A549 (cell line): Measurements from ENCODE around the gene PLCL1. TPM values are rescaled to one million over a fixed set of nuclear protein-coding genes. Genes with fewer than 3 reads are reported as not detected.

Source experiments
- ATAC-seq, 2 experiments: fragments of 200-7000 bp in 1 of 2; fragments of >200 bp in 1 of 2; cut with Nextera tagmentation in 1 of 2; cut with Tn5 transposase in 1 of 2; 3 replicates each; pipeline versions ENCODE4 v1.8.0 to v1.9.1; 2018 to 2020; ENCODE audit warnings: mild to moderate bottlenecking in 1 of 2, moderate library complexity in 1 of 2
- CTCF ChIA-PET: fragments of 300-600 bp; sonication (Branson Sonifier 250); formaldehyde crosslinking; extraction: SDS; loops from one replicate; lab custom pipeline; 2021; ENCODE audit warnings: antibody characterized with exemption, inconsistent platforms; lab: Yijun Ruan, JAX
- POLR2A ChIA-PET: fragments of 350-600 bp; formaldehyde crosslinking; extraction: SDS; loops from one replicate; lab custom pipeline; 2021; ENCODE audit warnings: antibody characterized with exemption, inconsistent platforms; lab: Yijun Ruan, JAX
- DNase-seq, 2 experiments: peaks; one replicate each; pipeline versions ENCODE4 v3.0.0 to v3.0.0-alpha.2; 2011 to 2016; ENCODE audit warnings: low read depth in 1 of 2, low spot score in 1 of 2
- FAIRE-seq: peaks from 2 replicates; lab custom pipeline; 2011; peaks lifted over from hg19 to GRCh38; lab: Jason Lieb, UNC
- H3K27ac ChIP-seq, 2 experiments: fragments of >200 bp; sonication (Bioruptor Twin); formaldehyde crosslinking; 3 replicates each; pipeline ENCODE4 v1.5.1; 2016 to 2017
- H3K4me1 ChIP-seq: fragments of >200 bp; sonication (Bioruptor Twin); formaldehyde crosslinking; 3 replicates; pipeline ENCODE4 v1.6.1; 2016
- H3K4me2 ChIP-seq: fragments of >200 bp; sonication (Bioruptor Twin); formaldehyde crosslinking; 3 replicates; pipeline ENCODE4 v1.6.1; 2016
- H3K4me3 ChIP-seq: fragments of >200 bp; sonication (Bioruptor Twin); formaldehyde crosslinking; 3 replicates; pipeline ENCODE4 v1.5.1; 2016
- H3K9me3 ChIP-seq: fragments of >200 bp; sonication (Bioruptor Twin); formaldehyde crosslinking; 3 replicates; pipeline ENCODE4 v1.6.1; 2016
- CEBPB ChIP-seq, 2 experiments: fragments of >200 bp in 1 of 2; sonication (Bioruptor Twin) in 1 of 2; formaldehyde crosslinking in 1 of 2; IDR thresholded peaks; 2 replicates each; pipeline ENCODE4 v1.6.1; 2012 to 2016
- CTCF ChIP-seq: fragments of >200 bp; sonication (Bioruptor Twin); formaldehyde crosslinking; IDR thresholded peaks from 3 replicates; pipeline ENCODE4 v1.5.1; 2016
- EHMT2 ChIP-seq: fragments of 200-600 bp; sonication (generic); IDR thresholded peaks from 2 replicates; pipeline ENCODE4 v1.6.1; 2016; ENCODE audit warnings: antibody characterized with exemption, low read depth, mild to moderate bottlenecking, moderate library complexity
- ESRRA ChIP-seq: fragments of 150-350 bp; IDR thresholded peaks from 2 replicates; pipeline ENCODE4 v1.6.1; 2014; ENCODE audit warnings: mild to moderate bottlenecking, low read length, borderline replicate concordance
- FOSL2 ChIP-seq, 2 experiments: fragments of 450-650 bp in 1 of 2; fragments of >200 bp in 1 of 2; sonication (Bioruptor Twin) in 1 of 2; formaldehyde crosslinking; IDR thresholded peaks; 2 replicates each; pipeline versions ENCODE4 v1.5.0 to v1.6.1; 2016 to 2020; ENCODE audit warnings: mild to moderate bottlenecking in 1 of 2, moderate library complexity in 1 of 2
- FOXS1 ChIP-seq: fragments of 250-450 bp; sonication (Bioruptor Pico); IDR thresholded peaks from 2 replicates; pipeline ENCODE4 v1.5.0; 2020; ENCODE audit warnings: mild to moderate bottlenecking, moderate library complexity
- HMGXB4 ChIP-seq: fragments of 250-450 bp; sonication (Bioruptor Pico); IDR thresholded peaks from 2 replicates; pipeline ENCODE4 v1.5.0; 2021; ENCODE audit warnings: mild to moderate bottlenecking, moderate library complexity, borderline replicate concordance
- HOXB13 ChIP-seq: fragments of 250-450 bp; sonication (Bioruptor Pico); IDR thresholded peaks from 2 replicates; pipeline ENCODE4 v1.5.0; 2020; ENCODE audit warnings: low read depth, mild to moderate bottlenecking, moderate library complexity
- JUN ChIP-seq, 2 experiments: fragments of >200 bp; sonication (Bioruptor Twin); formaldehyde crosslinking; IDR thresholded peaks; 2 replicates in 1 of 2; 3 replicates in 1 of 2; pipeline ENCODE4 v1.6.1; 2016 to 2017
- JUNB ChIP-seq: fragments of >200 bp; sonication (Bioruptor Twin); formaldehyde crosslinking; IDR thresholded peaks from 2 replicates; pipeline ENCODE4 v1.6.1; 2016
- MAFK ChIP-seq: fragments of 450-650 bp; IDR thresholded peaks from 2 replicates; pipeline ENCODE4 v1.6.1; 2014; ENCODE audit not compliant: partially characterized antibody
- MAZ ChIP-seq: fragments of 150-350 bp; IDR thresholded peaks from 2 replicates; pipeline ENCODE4 v1.6.1; 2014; ENCODE audit warnings: antibody characterized with exemption, low read depth, low read length, borderline replicate concordance
- PBX3 ChIP-seq: IDR thresholded peaks from 2 replicates; pipeline ENCODE4 v1.6.1; 2012
- RFX5 ChIP-seq: fragments of 450-650 bp; IDR thresholded peaks from 2 replicates; pipeline ENCODE4 v1.7.1; 2014; ENCODE audit warnings: antibody characterized with exemption, mild to moderate bottlenecking, moderate library complexity
- RNF2 ChIP-seq: fragments of 200-600 bp; sonication (generic); IDR thresholded peaks from 2 replicates; pipeline ENCODE4 v1.6.1; 2016; ENCODE audit warnings: low read depth, mild to moderate bottlenecking, antibody characterized with exemption, moderate library complexity, borderline replicate concordance
- SMC3 ChIP-seq: fragments of >200 bp; sonication (Bioruptor Twin); formaldehyde crosslinking; IDR thresholded peaks from 3 replicates; pipeline ENCODE4 v1.6.1; 2018; ENCODE audit warnings: inconsistent platforms
- TFCP2L1 ChIP-seq: fragments of 250-450 bp; sonication (Bioruptor Pico); IDR thresholded peaks from 2 replicates; pipeline ENCODE4 v1.5.0; 2021; ENCODE audit warnings: mild to moderate bottlenecking
- TP53 ChIP-seq: fragments of 250-450 bp; sonication (Bioruptor Pico); IDR thresholded peaks from 2 replicates; pipeline ENCODE4 v1.5.0; 2021; ENCODE audit warnings: mild to moderate bottlenecking, moderate library complexity
- ZNF302 ChIP-seq: fragments of 250-450 bp; sonication (Bioruptor Pico); IDR thresholded peaks from 2 replicates; pipeline ENCODE4 v1.9.0; 2021; ENCODE audit warnings: inconsistent platforms, mild to moderate bottlenecking, moderate library complexity
- WGBS: methylation state at CpG from one replicate; pipeline ENCODE4 v1.1.6; 2017; ENCODE audit errors: missing lambda C conversion rate; 5-methylcytosine and 5-hydroxymethylcytosine counted together
- polyA plus RNA-seq, 4 experiments: library from polyadenylated mRNA; depleted of rRNA in 3 of 4; stranded (reverse); fragments of >200 nt; fragmentation: RNase III in 1 of 4; extraction: RNeasy Plus Mini Kit Qiagen cat#74134 plus additional on column Dnase treatment in 1 of 4; gene quantifications; 2 replicates in 3 of 4; 3 replicates in 1 of 4; pipeline ENCODE4 v1.2.3, GENCODE V29; 2011 to 2017

Gene PLCL1
- polyA plus RNA-seq, 2 of the 4 experiments (the other 2 are of a cell fraction), result 0.03 TPM

GRCh38 chr2:197929886-197930227 is 125.5 kb downstream of the PLCL1 start:
- FAIRE-seq (no peak), ATAC-seq (no peak), DNase-seq (no peak)
- CTCF ChIA-PET, result no interaction called here
- no peaks in the 10 kb centered on the region for H3K4me1 ChIP-seq
- no peak overlapping the region for H3K4me2 ChIP-seq
- POLR2A ChIA-PET, result no interaction called here
- no peak overlapping the region for H3K4me3 ChIP-seq
- no peaks in the 10 kb centered on the region for H3K9me3 ChIP-seq
- H3K27ac ChIP-seq, result no peak overlapping the region
- TF ChIP-seq TP53 (CRISPR knock-in tag) (no peak), CEBPB (IDR thresholded peaks at IDR 0.05) (no peak), MAZ (no peak), PBX3 (no peak)
- TF ChIP-seq, all 56 proteins: peak for 0

GRCh38 chr2:197930570-197931278 is 126.3 kb downstream of the PLCL1 start:
- ChIA-PET POLR2A (no interaction called here), CTCF (no interaction called here)
- Histone ChIP-seq H3K4me1 (no peaks in the 10 kb centered on the region), H3K9me3 (no peaks in the 10 kb centered on the region), H3K4me2 (no peak overlapping the region), H3K4me3 (no peak overlapping the region), H3K27ac (no peak overlapping the region)
- DNase-seq (no peak), ATAC-seq (no peak), FAIRE-seq (no peak)
- TF ChIP-seq JUNB, result no peak
- TF ChIP-seq PBX3, result no peak
- TF ChIP-seq ESRRA, result no peak
- TF ChIP-seq HOXB13 (CRISPR knock-in tag), result no peak
- TF ChIP-seq SMC3, result no peak
- WGBS, result 15% methylated on average over 4 of the region's 4 CpGs

GRCh38 chr2:197931661-197932312 is 127.4 kb downstream of the PLCL1 start:
- no peak overlapping the region for H3K27ac ChIP-seq
- DNase-seq, result no peak
- no peak for TF ChIP-seq JUN (IDR thresholded peaks at IDR 0.05)
- no peak for TF ChIP-seq TFCP2L1
- no peak for TF ChIP-seq CEBPB (IDR thresholded peaks at IDR 0.05)
- TF ChIP-seq MAFK, result no peak
- no peak for TF ChIP-seq FOXS1
- TF ChIP-seq HMGXB4 (CRISPR knock-in tag), result no peak
- TF ChIP-seq FOSL2 (IDR thresholded peaks at IDR 0.05), result no peak
- TF ChIP-seq FOSL2 (CRISPR knock-in tag; IDR thresholded peaks at IDR 0.05), result no peak
- TF ChIP-seq, all 56 proteins: peak for 0
- Histone ChIP-seq H3K4me1 (no peaks in the 10 kb centered on the region), H3K9me3 (no peaks in the 10 kb centered on the region), H3K4me2 (no peak overlapping the region), H3K4me3 (no peak overlapping the region)
- FAIRE-seq (no peak), ATAC-seq (no peak)
- POLR2A ChIA-PET, result no interaction called here
- CTCF ChIA-PET, result no interaction called here
- 0% methylated on average over 1 of the region's 1 CpG for WGBS

GRCh38 chr2:197932374-197932773 is 128.0 kb downstream of the PLCL1 start:
- no peak for ATAC-seq

More at GRCh38 chr2:197932374-197932773, 128.0 kb downstream of the PLCL1 start:
- Histone ChIP-seq H3K4me2 (no peak overlapping the region), H3K27ac (no peak overlapping the region), H3K9me3 (no peaks in the 10 kb centered on the region), H3K4me1 (no peaks in the 10 kb centered on the region), H3K4me3 (no peak overlapping the region)
- DNase-seq (no peak), FAIRE-seq (no peak)
- TF ChIP-seq RNF2 (no peak), CTCF (no peak), ZNF302 (no peak), EHMT2 (no peak), RFX5 (no peak)
- WGBS, result 16% methylated on average over 5 of the region's 5 CpGs
- ChIA-PET POLR2A (no interaction called here), CTCF (no interaction called here)
